HG03064 (cell line): Measurements from ENCODE around the gene BLTP1.
"Not testable (repeated sequence)": the region's sequence is repeated elsewhere in the genome, so short reads cannot be mapped to it uniquely, and the experiment has no call there.

Source experiments
- ATAC-seq: cut with Tn5 transposase; IDR thresholded peaks from one replicate; pipeline ENCODE4 v1.9.1; 2021; ENCODE audit warnings: low read depth; ENCODE audit not compliant: unreplicated experiment

Gene BLTP1, protein sequence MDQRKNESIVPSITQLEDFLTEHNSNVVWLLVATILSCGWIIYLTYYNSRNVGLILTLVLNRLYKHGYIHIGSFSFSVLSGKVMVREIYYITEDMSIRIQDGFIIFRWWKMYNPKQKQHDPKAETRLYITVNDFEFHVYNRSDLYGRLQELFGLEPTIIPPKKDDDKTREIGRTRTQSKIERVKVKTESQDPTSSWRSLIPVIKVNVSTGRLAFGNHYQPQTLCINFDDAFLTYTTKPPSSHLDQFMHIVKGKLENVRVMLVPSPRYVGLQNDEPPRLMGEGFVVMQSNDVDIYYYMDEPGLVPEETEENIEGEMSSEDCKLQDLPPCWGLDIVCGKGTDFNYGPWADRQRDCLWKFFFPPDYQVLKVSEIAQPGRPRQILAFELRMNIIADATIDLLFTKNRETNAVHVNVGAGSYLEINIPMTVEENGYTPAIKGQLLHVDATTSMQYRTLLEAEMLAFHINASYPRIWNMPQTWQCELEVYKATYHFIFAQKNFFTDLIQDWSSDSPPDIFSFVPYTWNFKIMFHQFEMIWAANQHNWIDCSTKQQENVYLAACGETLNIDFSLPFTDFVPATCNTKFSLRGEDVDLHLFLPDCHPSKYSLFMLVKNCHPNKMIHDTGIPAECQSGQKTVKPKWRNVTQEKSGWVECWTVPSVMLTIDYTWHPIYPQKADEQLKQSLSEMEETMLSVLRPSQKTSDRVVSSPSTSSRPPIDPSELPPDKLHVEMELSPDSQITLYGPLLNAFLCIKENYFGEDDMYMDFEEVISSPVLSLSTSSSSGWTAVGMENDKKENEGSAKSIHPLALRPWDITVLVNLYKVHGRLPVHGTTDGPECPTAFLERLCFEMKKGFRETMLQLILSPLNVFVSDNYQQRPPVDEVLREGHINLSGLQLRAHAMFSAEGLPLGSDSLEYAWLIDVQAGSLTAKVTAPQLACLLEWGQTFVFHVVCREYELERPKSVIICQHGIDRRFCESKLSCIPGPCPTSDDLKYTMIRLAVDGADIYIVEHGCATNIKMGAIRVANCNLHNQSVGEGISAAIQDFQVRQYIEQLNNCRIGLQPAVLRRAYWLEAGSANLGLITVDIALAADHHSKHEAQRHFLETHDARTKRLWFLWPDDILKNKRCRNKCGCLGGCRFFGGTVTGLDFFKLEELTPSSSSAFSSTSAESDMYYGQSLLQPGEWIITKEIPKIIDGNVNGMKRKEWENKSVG (N-terminal part only)

DNA sequence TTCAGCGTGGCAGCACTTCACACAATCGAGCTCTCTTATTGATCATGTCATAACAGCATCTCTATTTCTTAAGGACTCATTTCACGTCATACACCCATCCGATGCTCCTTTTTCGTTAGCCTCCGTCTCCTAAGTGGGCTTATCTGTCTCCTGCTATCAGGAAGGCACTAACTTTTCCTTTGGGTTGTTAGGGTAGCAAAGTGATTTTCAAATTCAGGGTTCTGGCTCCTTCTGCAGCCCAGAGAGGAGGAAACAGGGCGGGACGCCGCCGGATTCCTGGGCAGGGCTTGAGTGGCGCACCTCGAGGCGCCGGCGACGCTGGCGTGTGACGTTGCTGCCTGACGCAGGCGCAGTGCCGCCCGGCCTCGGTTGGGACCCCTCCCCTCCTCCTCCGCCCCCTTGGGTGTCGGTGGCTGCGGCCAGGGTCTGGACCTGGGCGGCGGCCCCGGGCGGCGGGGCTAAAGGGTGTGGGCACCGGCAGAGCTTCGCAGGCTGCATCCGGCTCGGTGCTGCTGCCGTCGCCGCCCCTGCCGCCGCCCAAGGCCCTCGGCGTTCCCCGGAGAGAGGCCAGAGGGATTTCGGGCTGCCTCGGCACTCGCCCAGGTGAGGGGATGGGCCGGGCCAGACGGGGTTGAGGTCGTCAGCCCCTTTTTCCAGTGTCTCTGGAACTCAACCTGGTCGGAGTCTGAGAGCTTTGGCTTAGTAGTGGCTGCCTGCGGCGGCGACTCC is at the start of gene BLTP1:
BLTP1 (plus strand) TSS at position 350 of the 729 bp plus-strand sequence. CDS start 18,317 bp downstream, outside the sequence.
- peak; percentile 99 for ATAC-seq

DNA sequence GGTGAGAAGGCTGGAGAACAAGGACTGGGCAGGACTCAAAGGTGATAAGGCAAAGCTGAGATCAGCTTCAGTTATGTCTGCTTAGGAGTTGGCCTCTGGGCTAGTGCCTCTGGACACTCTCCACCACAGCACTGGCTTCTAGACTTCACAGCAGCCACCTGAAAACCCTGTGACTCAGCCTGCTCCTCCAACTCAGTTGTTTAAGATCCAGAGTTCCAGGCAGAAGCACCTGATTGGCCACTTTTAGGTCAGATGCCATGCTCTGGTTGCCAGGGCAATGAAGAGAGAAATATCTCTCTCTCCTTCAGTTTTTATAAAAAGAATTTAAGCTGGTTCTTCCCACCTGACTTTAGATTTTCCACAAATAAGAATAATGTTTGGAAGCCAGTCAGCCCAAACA is 47.9 kb upstream of the BLTP1 start:
- ATAC-seq: no peak

DNA sequence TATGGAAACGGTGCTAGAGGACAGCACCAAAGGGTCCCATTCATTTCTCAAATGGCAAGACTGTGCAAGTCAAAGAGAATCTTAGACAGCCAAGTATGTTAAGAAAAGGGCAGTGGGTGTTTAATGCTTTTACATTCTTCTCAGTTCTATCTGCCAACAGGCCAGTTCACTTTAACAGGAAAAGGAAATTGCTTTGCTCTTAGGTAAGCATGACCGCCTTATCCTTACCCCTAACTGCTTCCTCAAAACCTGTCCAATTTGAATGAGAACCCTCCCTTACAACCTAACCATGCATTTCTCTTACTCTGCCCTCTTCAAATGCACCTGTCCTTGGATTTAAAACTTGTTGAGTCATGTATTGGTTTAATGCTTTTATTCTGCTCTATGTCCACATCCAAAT is 44.5 kb upstream of the BLTP1 start:
- ATAC-seq: no peak

DNA sequence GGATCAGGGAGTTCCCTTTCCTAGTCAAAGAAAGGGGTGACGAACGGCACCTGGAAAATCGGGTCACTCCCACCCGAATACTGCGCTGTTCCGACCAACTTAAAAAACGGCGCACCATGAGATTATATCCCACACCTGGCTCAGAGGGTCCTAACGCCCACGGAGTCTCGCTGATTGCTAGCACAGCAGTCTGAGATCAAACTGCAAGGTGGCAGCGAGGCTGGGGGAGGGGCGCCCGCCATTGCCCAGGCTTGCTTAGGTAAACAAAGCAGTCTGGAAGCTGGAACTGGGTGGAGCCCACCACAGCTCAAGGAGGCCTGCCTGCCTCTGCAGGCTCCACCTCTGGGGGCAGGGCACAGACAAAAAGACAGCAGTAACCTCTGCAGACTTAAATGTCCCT is 41.8 kb upstream of the BLTP1 start:
- ATAC-seq: not testable (repeated sequence)

DNA sequence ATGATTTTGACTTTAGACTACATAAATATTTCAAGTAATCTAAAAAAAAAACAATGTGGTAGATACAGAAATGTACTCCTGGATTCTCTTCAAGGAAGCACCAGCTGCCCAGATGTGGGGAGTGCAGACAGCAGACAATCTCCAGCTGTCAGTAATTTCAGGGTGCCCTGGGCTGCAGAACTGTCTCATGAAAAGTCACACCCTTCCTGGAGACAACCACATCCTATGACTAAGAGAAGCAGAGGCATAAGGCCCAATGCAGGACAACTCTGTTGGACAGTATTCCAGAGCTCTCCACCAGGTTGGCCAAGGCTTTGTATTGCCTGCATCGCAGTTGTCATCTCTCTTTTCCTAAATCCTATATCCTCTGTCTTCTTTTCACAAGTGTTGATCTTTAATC is 34.4 kb upstream of the BLTP1 start:
- ATAC-seq: no peak

DNA sequence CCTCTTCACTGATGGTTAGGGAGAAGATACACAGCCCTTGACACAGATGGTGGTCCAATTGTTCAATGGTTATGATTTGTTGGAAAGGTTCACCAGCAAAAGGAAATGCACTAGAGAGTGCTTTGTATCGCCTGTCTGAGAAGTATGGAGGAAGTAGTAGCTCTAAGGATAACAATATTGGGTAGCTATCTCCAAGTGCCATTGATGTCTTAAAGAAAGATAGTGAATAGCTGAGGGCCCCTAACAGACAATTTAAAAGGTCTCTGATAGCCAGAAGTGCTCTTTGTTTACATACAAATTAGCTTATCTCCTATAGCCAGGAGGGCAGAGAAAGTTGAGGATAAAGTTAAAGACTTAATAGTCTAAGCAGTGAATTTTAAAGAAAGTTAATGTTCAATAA is 33.9 kb upstream of the BLTP1 start:
- ATAC-seq: no peak

DNA sequence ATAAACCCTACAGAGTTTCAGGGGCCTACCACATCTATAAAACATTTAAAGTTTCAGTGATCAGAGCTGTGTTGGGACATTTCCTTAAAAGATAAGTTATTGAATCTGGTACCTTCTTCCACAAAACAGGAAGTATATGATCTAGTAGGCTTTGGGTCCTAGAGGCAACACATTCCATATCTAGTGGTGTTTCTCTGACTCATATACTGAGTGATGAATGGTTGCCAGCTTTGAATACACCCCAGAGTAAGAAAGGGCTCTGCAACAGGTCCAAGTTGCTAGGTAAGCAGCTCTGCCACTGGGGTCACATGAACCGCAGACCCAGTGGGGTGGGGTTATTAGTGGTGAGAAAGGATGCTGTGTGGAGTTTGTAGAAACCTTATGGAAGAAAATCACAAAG is 32.4 kb upstream of the BLTP1 start:
- no peak for ATAC-seq

DNA sequence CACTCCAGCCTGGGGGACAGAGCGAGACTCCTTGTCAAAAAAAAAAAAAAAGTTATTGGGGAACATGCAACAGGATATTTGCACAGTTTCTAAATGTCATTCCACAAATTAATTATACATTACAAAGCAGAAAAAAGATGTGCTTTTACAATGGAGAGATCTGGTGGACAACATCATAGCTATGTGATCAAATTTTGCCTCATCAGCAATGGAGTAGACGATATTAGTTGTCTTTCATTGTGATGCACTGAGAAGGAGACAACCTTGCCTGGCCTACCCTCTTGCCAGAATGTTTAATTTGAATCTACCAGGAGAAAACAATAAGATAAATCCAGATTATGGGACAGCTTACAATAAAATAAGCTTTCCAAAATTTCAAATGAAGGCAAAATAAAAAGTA is 30.5 kb upstream of the BLTP1 start:
- no peak for ATAC-seq

DNA sequence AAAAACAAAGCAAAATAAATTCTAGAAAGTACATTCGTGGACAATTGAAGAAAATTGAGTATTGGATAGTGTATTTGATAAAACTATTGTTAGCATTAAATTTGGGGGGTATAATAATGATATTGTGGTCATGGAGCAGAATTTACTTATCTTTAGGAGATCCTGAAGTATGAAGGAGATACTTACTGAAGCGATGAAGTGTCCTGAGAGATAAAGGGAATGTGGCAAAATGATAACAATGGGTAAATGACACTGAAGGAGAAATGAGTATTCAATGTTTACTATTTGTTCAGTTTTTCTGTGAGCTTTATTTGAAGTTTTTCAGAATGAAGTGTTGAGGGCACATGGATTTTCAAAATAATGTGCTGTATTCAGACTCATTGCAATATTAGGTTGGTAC is 30.0 kb upstream of the BLTP1 start:
- no peak for ATAC-seq

DNA sequence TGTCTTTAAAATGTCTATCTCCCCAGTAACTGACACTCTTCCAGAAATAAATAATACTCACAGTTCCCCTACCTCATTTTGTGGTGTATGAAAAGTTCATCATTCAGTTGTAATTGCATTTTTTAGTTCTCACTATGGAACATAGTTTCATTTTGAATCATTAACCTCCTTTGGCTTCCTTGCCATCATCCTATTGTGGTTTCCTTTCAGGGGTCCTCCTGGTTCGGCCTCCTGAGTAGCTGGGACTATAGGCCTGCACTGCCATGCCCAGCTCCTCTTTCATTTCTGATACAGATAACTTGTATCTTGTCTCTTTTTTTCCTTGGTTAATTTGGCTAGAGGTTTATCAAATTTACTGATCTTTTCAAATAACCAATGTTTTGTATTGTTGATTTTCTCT is 23.1 kb upstream of the BLTP1 start:
- ATAC-seq: no peak

DNA sequence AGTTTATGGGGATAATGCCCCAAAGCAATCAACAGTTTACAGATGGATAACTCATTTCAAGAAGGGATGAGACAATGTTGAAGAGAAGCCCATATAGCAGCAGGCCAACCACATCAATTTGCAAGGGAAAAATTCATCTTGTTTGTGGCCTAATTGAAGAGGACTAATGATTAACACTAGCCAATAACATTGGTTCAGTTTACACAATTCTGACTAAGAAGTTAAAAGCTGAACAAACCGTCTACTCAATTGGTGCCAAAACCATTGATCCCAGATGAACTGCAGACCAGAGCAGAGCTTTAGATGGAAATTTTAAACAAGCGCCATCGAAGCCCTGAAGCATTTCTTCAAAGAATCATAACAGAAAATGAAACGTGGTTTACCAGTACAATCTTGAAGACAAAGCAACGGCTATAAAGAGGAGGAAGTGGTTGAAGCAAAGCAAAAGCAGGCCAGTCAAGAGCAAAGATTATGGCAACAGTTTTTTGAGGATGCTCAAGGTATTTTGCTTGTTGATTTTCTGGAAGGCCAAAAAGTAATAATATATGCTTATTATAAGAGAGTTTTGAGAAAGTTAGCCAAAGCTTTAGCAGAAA is 20.5 kb upstream of the BLTP1 start:
- ATAC-seq: no peak

DNA sequence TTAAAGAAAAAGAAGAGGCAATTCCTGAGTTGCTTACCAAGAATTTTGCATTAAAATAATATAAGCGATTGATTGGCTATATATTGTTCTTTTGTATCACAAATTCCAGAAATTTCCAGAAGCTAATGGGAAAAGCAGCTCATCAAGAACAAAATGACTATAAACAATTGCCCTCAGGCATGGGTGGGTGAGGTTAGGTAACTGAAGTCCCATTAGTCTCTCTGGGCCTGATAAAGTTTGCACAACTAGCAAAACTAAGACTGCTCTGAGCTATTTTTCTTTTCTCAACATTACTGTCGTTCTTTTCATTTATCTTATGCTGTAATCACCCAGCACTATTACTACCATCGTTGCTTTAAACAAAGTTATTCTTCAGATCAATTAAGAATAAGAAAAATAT is 19.2 kb upstream of the BLTP1 start:
- no peak for ATAC-seq

DNA sequence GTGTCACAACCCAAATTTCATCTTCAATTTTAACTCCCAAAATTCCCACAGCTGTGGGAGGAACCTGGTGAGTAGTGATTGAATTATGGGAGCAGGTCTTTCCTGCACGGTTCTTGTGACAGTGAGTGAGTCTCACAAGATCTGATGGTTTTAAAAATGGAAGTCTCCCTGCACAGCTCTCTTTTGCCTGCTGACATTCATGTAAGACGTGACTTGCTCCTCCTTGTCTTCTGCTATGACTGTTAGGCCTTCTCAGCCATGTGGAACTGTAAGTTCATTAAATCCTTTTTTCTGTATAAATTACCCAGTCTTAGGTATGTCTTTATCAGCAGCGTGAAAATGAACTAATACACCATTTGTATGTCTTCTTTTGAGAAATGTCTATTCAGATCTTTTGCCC is 13.0 kb upstream of the BLTP1 start:
- ATAC-seq: no peak

DNA sequence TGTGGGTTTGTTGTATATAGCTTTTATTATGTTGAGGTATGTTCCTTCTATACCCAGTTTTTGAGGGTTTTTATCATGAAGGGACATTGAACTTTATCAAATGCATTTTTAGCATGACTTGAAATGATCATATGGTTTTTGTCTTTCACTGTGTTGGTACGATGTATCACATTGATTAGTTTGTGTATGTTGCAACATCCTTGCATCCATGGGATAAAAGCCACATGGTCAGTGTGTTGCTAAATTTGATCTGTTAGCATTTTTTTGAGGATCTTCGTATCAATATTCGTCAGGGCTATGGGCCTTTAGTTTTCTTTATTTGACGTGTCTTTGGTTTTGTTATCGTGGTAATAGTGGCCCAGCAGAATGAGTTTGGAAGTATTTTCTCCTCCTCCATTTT is 11.3 kb upstream of the BLTP1 start:
- no peak for ATAC-seq

DNA sequence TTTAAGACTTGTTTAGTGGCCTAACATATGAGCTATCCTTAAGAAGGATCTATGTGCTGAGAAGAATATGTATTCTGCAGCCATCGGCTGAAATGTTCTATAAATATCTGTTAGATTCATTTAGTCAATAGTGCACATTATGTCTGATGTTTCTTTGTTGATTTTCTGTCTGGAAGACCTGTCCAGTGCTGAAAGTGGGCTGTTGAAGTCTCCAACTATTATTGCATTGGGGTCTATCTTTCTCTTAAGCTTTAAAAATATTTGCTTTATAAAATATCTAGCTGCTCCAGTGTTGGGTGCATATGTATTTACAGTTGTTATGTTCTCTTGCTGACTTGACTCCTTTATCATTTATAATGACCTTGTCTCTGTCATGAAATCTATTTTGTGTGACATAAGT is 9.4 kb upstream of the BLTP1 start:
- ATAC-seq: no peak

DNA sequence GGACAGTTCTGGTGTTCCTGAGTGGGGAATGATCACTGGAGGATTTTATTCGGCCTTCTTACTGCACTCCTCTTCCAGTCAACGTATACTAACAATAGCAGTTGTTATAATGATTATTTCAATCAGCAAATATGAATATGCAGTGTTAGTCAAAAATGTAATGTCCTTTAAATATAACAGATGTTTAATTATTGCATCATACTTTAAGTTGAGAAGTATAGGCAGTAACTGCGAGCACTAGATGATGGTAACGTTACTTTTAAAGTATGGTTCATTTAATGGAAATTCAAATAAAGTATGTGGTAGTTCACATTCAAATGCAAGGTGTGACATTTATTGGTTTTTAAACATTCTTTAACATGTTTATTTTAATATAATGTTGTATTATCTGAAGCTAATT is 5.5 kb upstream of the BLTP1 start:
- no peak for ATAC-seq

DNA sequence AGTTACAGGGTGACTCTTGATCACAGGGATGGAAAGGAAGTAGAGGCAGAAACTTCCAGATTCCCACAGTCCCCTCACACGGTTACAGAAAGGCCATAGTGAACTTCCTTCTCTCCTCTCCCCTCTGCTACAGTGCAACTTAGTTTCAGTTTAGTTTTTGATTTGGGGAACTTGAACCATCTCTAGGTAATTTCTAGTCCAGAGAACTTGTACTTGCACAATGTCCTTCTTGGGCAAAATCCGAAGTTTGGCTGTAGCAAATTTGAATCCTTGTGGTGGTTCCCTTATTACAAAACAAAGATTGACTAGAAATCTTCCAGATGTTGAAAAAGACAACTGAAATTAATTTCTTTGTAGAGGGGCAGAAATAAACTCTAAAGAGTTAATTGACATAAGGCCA is 1.2 kb upstream of the BLTP1 start:
- ATAC-seq: no peak

DNA sequence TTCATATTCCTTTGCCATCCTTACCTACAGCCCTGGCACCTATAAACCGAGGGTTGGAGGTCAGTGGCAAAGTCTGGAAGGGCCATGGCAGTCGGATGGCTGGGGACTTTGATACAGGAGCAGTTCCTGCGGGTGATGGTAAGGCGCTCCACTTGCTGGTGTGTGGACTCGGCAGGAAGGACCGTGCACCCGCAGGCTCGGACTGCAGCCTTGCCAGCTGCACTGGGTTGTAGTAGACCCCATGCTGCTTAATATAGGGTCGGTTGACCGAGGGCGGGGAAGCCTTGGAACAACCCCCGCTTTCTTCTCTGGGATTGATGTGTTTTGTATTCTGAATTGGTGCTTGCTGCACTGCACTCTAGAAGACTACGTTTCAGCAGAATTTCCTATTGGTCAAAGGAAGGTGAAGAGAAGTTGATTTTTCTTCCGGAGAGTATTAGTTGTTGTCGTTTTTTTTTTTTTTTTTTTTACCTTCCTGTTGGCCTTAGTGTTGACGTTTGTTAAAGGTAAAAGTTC is 638 bp downstream of the BLTP1 start:
- ATAC-seq: peak; percentile 37

DNA sequence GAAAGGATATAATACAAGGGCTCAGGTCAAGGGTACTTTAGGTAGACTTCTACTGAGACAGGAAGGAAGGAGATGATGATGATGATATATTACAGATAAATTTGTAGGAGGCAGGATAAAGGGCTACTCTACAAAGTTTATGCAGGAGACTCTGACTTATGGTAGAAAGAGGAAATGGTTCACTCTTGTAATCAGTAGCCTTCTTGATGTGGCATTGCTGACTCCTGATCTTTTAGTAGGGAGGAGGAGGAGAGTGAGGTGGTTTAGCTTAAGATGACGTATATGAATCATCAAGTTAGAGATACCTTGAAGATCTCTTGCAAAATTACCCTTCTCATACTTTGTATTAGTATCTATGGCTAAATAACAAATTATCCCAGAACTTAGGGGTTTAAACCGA is 4.7 kb downstream of the BLTP1 start:
- no peak for ATAC-seq

DNA sequence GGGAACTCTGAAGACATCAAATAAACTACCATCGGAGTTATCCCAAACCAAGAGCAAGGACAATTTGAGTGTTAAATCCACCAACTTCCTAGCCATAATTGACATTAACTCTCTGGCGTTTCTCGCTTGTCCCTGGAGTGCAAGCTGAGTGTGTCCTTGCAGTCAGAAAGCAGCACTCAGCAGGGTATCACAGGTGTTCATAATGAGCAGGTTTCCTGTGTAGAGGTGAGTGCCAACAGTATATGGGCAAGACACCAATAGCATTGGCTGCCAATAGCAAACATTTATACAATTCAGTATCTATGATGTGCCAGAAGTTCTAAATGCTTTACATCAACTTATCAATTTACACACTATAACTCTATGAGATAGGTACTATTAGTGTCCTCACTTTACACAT is 11.2 kb downstream of the BLTP1 start:
- ATAC-seq: no peak
